ENCODE measurements around the gene POC1A.

The POC1A gene

DNA sequence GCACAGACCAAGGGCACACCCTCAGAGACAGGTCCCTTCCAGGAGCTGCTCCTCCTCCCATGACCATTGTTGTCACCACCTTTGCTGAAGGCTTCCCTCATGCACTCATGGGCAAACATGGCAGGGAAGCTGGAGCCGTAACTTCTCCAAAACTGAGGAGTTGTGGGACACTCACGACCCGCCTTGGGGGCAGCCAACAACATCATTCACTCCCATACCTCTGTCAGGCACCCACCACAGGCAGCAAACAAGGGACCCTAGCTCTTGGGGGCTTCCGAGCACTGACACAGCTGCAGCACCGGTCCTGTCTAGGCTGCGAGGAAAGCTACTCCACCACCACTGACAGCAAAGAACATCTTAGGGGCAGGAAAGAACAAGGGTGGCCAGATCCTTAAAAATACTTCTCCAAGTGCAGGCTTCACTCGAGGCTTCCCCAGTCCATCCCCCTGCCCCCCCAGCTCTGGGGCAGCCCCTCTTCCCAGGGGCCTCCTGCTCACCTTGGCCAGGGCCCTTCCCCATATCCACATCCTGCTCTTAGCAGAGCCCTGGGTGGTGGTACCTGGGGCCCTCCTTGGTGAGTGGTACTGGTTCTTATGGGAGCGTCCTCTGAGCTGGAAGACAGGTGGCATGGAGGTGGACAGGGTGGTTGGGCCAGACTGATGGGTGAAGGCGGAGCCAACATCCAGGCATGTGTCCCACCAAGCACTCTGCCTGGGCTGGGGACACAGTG is 69.8 kb downstream of the POC1A start:
- DNase-seq (ENCODE audit: low read depth), result no peak

DNA sequence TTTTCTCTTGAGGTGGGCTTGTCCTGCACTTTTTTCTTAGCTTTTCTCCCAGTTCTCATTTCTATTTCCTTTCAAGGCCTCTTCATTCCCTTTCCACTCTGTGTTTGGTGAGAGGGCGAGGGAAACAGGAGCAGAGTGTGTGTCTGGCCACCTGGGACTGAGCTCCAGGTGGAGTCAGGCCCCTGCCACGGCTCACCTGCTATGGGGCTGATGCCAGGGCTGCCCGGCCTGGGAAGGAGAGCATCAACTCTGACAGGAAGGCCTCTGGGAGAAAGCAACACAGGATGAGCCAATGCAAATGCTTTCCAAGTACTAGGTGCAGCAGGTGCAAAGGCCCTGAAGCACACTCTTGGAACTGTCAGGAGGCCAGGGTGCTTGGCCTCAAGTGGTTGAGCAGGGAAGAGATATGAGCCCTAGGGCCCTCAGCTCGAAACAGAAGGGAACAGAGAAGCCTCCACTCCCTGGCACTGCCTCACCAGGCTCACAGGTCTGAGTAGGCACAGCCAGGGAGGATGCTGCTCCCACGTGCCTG is 70.6 kb downstream of the POC1A start:
- DNase-seq (ENCODE audit: low read depth), result no peak

DNA sequence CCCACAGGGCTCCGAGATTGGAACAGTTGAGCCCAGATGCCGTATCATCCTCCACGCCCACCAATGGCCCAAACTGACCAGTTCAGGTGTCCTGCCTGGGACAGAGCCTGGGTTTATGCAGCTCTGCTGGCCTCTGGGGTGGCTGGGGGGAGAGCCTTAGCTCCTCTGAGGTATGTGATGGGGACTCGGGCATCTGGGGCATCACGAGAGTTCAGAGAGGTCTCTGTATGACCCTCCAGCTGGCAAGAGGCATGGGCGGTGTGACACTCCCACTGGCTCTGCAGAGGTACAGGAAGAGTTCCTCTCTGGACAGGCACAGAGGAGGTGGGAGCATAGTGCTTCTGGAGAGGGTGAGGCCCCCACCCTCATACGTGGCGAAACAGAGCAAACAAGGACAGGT is 71.3 kb downstream of the POC1A start:
- DNase-seq (ENCODE audit: low read depth), result no peak

DNA sequence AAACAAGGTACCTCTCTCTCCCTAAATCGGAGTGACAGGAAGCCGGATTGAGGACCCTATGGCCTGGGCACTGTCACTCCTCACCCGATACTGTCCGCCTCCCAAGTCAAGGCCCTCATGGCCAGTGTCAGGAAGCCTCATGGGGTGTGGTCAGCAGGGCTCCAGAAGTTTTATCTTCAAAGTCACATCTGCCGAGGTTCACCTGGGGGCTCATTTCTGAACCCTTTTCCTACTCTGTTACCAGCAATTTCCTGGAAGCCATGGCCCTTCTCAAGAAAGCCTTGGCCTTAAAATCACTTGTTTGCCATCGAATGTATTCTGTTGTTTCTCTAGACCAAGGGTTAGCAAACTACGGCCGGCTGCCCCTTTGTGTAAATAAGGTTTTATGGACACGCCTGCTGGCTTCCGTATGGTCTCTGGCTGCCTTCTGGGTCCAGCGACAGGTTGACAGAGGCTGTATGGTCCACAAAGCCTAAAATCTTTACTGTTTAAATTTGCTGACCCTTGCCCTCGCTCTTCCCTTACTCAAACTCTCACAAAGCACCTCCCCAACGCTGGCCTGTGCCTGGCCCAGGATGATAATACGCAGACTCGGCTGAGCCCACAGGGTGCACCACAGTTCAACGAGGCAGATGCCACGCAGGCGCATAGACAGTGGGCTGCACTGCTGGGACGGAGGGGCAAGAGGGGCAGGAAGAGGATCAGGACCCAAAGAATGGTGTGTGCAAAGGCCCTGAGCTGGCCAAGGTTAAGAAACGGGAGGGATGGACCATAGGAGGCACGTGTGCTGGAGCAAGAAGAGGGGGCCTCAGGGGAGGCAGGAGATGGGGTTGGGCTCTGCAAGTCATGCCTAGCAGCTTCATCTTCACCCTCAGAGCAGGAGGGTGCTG is 73.1 kb downstream of the POC1A start:
- no peak for DNase-seq (ENCODE audit: low read depth)

DNA sequence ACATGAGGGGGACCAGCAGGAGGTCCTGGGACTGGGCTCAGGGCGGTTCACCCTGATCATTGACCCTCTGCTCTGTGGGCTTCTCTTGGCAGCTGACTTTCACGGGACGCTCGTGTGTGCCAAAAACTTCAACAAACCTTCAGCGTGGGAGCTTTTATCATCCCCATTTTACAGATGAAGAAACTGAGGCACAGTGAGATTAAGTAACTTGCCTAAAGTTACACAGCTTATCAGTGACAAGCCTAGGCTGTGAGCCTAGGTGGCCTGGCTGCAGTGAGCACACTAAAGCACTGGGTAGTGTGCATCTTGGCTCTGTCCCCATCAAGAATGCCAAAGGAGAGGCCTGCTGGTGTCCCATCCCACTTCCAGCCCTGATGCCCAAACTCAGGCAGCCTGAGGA is 74.3 kb downstream of the POC1A start:
- no peak for DNase-seq (ENCODE audit: low read depth)

DNA sequence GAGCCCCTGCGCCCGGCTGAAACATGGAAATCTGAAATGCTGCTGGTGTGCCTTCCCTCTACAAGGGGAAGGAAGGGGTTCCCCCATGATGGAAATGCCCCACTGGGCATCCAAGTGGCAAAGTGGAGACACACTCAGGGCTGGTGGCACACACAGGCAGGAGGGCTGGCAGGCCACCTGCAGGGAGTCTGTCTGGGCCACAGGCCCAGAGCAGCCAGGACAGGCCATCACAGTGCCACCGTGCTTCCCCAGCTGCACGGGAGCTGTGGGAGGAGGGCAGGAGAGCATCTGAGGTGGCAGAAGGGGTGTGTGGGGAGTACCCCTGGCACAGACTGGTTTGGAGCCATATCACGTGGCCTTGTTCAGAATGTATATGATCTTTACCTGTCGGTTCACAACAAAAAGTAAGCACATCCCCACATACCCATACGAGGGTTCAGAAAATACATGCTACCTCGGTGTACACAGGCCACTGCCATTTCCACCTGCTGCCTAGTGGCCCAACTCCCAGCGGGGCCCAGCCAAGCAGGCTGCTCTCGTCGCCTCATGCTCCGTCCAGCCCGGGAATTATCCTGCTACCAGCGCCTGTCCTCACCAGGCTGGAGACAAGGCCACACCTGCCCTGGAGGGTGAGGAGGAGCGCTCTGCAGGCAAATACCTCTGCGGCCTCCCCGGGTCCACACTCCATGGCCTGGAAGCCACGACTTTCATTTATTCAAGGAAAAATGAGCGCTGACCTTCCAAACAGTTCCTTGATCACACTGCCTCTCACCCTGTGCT is 75.3 kb downstream of the POC1A start:
- DNase-seq (ENCODE audit: low read depth), result no peak

- no peak for DNase-seq (ENCODE audit: low read depth)
These were observed 76.3 kb downstream of the POC1A start for GRCh38 chr3:52077925-52078324.

GRCh38 chr3:52076896-52077780 is 77.1 kb downstream of the POC1A start:
- no peak for DNase-seq (ENCODE audit: low read depth)

GRCh38 chr3:52073490-52073889 is 80.7 kb downstream of the POC1A start:
- no peak for DNase-seq (ENCODE audit: low read depth)

DNA sequence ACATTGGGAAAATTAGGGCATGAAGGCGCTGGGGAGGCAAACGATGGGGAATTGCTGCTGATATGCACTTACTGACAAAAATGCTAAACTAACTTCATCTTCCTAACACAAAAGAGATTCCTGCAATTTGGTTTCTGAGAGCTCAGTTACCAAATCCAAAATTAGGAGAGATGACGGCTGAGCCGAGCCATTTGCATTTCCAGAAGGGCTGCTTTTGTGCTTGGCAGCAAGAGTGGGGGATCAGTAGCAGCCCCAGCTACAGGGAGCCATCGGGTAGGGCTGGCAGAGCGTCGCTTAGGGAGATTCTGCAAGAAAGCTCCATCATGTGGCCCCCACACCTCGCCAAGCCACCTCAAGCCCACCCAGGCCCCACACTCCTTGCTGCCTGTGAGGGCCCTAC is 81.8 kb downstream of the POC1A start:
- DNase-seq (ENCODE audit: low read depth), result no peak

DNA sequence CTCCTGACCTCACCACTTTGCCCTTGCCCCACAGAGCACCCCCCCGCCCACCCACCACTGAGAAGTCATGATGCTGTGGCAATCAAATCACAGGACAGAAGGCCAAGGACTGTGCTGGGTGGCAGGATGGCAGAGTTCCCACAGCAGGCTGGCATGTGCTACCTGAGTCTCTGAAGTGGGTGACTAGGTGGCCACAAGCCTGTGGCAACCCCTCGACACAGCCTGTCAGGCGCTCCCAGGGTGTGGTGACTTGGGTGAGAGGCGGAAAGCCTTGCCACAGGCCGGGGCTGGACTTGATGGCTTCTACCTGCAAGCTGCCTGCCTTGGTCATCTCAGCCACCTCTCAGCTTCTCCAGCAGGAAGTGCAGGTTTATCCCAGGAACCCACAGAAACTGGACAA is 82.2 kb downstream of the POC1A start:
- DNase-seq (ENCODE audit: low read depth), result no peak

DNA sequence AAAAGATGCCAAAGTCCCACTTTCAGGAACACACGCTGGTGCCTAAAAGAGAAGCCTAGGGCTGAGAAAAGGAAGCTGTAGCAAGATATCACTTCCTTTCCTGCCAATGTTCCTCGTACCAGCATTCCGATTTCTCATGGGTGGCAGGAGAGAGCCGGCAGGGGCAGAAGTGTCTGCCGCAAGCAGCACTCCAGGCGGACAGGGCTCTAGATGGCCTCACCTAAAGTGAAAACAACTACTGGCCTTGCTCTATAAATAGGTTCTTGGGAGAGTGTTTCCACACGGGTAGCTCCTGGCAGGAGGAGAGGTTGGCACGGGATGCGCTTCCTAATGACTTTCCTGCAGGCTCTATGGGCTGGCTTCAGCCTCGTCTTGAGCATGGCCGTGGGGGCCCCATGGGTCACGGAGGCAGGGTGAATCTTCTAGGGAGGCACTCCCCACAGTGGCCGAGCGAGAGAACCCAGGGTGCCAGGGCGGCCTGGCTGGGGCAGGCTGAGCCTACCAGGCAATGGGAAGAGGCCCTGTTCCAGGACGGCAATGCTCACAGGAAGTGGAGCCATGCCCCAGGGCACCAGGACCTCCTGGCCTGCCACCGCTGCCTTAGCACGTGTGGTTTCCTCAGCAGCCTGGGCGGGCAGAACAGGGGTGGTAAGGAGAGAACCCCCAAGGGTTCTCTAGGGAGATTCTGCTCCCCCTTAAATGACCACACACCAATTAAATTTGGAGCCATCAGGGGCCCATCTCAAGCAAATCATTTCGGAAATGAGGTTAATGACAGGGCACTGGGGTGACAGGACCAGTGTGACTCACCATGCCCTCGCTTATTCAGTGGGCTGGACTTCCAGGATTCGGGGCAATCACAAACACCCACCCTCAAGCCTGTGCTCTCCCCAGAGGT is 83.2 kb downstream of the POC1A start:
- DNase-seq (ENCODE audit: low read depth), result no peak

- DNase-seq (ENCODE audit: low read depth), result no peak
These were observed 84.4 kb downstream of the POC1A start for GRCh38 chr3:52069855-52070254.

DNA sequence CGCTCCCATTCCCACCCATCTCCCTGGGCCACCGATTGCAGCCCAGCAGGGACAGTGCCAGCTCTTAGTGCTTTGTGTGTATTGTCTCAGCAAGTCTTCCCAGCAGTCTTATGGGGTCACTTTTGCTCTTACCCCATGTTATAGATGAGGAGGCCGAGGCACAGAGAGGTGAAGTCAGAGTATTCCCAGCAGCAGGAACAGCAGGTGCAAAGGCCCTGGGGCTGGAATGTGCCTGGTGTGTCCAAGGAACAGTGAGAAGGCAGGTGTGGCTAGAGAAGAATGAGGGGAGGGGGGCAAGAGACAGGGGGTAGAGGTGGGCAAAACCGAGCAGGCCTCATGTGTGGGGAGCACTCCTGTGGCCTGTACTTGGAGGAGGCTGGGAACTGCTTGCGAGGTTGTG is 85.1 kb downstream of the POC1A start:
- no peak for DNase-seq (ENCODE audit: low read depth)

- DNase-seq (ENCODE audit: low read depth), result no peak
These were observed 85.5 kb downstream of the POC1A start for GRCh38 chr3:52068730-52069129.

GRCh38 chr3:52068055-52068571 is 86.1 kb downstream of the POC1A start:
- DNase-seq (ENCODE audit: low read depth), result no peak

GRCh38 chr3:52067526-52067925 is 86.7 kb downstream of the POC1A start:
- DNase-seq (ENCODE audit: low read depth), result no peak

- no peak for DNase-seq (ENCODE audit: low read depth)
These were observed 87.2 kb downstream of the POC1A start for GRCh38 chr3:52067046-52067445.

- DNase-seq (ENCODE audit: low read depth), result no peak
These were observed 88.9 kb downstream of the POC1A start for GRCh38 chr3:52065264-52065756.

DNA sequence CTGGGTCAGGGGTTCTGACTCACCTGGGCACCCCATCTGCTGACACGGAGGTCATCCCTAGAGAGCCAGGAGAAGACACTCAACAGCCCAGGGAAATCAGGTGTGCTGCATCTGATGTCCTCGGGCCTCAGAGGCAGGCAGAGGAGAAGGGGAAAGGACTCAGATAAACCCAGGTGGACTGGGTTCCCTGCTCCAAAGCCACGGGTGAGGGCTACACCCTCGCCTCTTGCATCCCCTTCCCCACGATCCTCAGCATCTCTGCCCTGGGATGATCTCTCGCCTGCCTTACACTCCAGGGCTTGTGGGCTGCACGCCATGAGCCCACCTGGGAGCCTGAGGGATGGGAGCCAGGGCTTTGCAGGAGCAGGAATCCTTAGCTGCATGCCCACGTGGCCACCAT is 89.7 kb downstream of the POC1A start:
- DNase-seq (ENCODE audit: low read depth), result no peak

Data from activated T-cell treated with anti-CD3 and anti-CD28 coated beads for 24 hours (primary cell).